ENCODE results near the gene GNPTAB.

DNA sequence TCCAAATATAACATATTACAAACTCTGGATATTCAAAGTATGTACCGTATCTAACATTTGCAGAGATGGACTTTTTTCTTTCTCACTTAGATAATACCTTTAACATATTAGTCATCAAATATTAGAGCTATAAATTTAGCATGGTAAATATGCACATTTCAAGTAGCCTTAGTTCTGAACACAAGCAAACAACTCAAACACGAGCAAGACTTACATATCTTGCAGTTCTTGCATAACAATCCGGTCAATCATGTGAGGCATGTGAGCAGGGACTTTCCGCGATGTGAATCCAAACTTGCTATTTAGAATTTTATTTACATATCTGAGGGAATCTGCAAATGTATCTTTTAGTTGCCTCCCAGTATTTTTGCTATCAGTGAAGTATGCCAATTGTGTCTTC is 69.4 kb downstream of the GNPTAB start:
- no peak for TF ChIP-seq POLR2A (IDR thresholded peaks at IDR 0.05)
- TF ChIP-seq, protein P1, sequence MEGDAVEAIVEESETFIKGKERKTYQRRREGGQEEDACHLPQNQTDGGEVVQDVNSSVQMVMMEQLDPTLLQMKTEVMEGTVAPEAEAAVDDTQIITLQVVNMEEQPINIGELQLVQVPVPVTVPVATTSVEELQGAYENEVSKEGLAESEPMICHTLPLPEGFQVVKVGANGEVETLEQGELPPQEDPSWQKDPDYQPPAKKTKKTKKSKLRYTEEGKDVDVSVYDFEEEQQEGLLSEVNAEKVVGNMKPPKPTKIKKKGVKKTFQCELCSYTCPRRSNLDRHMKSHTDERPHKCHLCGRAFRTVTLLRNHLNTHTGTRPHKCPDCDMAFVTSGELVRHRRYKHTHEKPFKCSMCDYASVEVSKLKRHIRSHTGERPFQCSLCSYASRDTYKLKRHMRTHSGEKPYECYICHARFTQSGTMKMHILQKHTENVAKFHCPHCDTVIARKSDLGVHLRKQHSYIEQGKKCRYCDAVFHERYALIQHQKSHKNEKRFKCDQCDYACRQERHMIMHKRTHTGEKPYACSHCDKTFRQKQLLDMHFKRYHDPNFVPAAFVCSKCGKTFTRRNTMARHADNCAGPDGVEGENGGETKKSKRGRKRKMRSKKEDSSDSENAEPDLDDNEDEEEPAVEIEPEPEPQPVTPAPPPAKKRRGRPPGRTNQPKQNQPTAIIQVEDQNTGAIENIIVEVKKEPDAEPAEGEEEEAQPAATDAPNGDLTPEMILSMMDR (IDR thresholded peaks at IDR 0.05): no peak
- TF ChIP-seq EP300 (IDR thresholded peaks at IDR 0.05): no peak

All from sigmoid colon (tissue), 4 donors.